GM18502 (cell line): ENCODE data around the gene ARHGAP6.

Experiments
- ATAC-seq: cut with Tn5 transposase; IDR thresholded peaks from one replicate; pipeline ENCODE4 v1.9.1; 2021; ENCODE audit warnings: mild to moderate bottlenecking; ENCODE audit not compliant: unreplicated experiment, poor library complexity

Gene ARHGAP6

GRCh38 chrX:11665168-11666111 lies at the start of gene ARHGAP6:
ARHGAP6 (minus strand) TSS chrX:11665920; CDS start chrX:11664828, 1,092 bp downstream.
- ATAC-seq = no peak

GRCh38 chrX:11704725-11705495 lies 39.2 kb upstream of the ARHGAP6 start:
- no peak for ATAC-seq

- ATAC-seq = no peak
Observed at GRCh38 chrX:11703855-11704254, 38.1 kb upstream of the ARHGAP6 start.

GRCh38 chrX:11702965-11703631 lies 37.4 kb upstream of the ARHGAP6 start:
- ATAC-seq = no peak

GRCh38 chrX:11702420-11702819 lies 36.7 kb upstream of the ARHGAP6 start:
- no peak for ATAC-seq

- no peak for ATAC-seq
Observed at GRCh38 chrX:11698702-11699101, 33.0 kb upstream of the ARHGAP6 start.

GRCh38 chrX:11688201-11688600 lies 22.5 kb upstream of the ARHGAP6 start:
- ATAC-seq = no peak

- ATAC-seq = no peak
Observed at GRCh38 chrX:11687157-11687556, 21.4 kb upstream of the ARHGAP6 start.

- ATAC-seq = no peak
Observed at GRCh38 chrX:11683057-11683456, 17.3 kb upstream of the ARHGAP6 start.

GRCh38 chrX:11678158-11678557 lies 12.4 kb upstream of the ARHGAP6 start:
- peak; percentile 58 for ATAC-seq

- no peak for ATAC-seq
Observed at GRCh38 chrX:11672213-11672612, 6.5 kb upstream of the ARHGAP6 start.

- ATAC-seq = no peak
Observed at GRCh38 chrX:11670316-11670715, 4.6 kb upstream of the ARHGAP6 start.

- ATAC-seq = no peak
Observed at GRCh38 chrX:11666952-11667685, 1.4 kb upstream of the ARHGAP6 start.

- no peak for ATAC-seq
Observed at GRCh38 chrX:11666164-11666563, 444 bp upstream of the ARHGAP6 start.

- ATAC-seq = no peak
Observed at GRCh38 chrX:11664211-11665167, 1.2 kb downstream of the ARHGAP6 start.

GRCh38 chrX:11663875-11664210 lies 1.9 kb downstream of the ARHGAP6 start:
- no peak for ATAC-seq

GRCh38 chrX:11655282-11656015 lies 10.3 kb downstream of the ARHGAP6 start:
- no peak for ATAC-seq

- ATAC-seq = no peak
Observed at GRCh38 chrX:11648705-11649519, 16.8 kb downstream of the ARHGAP6 start.
